Measurements from ENCODE around the gene JADE1. TPM values are rescaled to one million over a fixed set of nuclear protein-coding genes. Genes with fewer than 3 reads are reported as not detected.
A peak's percentile ranks its signal among the peaks of the same experiment; 100 is the strongest.

JADE1 gene
- total RNA-seq (21.1 TPM), polyA plus RNA-seq (ENCODE audit: insufficient read depth in 1 of 8, insufficient read length in 8 of 8, low replicate concordance in 1 of 8) (10 to 100 TPM; 22.6 to 29.7 (median 24.5) TPM)
- long read RNA-seq, donor 1, full-length matches to known transcripts: 1 of 1 reads
- long read RNA-seq, donor 1, partial matches to known transcripts: 0 of 1 reads
- long read RNA-seq, donor 1, other reads (novel, unspliced or antisense): 0 of 1 reads
- long read RNA-seq, donor 2, full-length matches to known transcripts: 1 of 1 reads
- long read RNA-seq, donor 2, partial matches to known transcripts: 0 of 1 reads
- long read RNA-seq, donor 2, other reads (novel, unspliced or antisense): 0 of 1 reads
- long read RNA-seq, donor 3, full-length matches to known transcripts: 5 of 5 reads
- long read RNA-seq, donor 3, partial matches to known transcripts: 0 of 5 reads
- long read RNA-seq, donor 3, other reads (novel, unspliced or antisense): 0 of 5 reads
- long read RNA-seq, donor 4, partial matches to known transcripts: 0 of 1 reads
- long read RNA-seq, donor 4, other reads (novel, unspliced or antisense): 0 of 1 reads
- long read RNA-seq, donor 5, full-length matches to known transcripts: 3 of 3 reads
- long read RNA-seq, donor 5, partial matches to known transcripts: 0 of 3 reads
- long read RNA-seq, donor 5, other reads (novel, unspliced or antisense): 0 of 3 reads
- long read RNA-seq, donor 6, full-length matches to known transcripts: 2 of 2 reads
- long read RNA-seq, donor 6, partial matches to known transcripts: 0 of 2 reads
- long read RNA-seq, donor 6, other reads (novel, unspliced or antisense): 0 of 2 reads
- long read RNA-seq, donor 7, full-length matches to known transcripts: 1 of 1 reads
- long read RNA-seq, donor 7, partial matches to known transcripts: 0 of 1 reads
- long read RNA-seq, donor 7, other reads (novel, unspliced or antisense): 0 of 1 reads
- long read RNA-seq, donor 8, full-length matches to known transcripts: 2 of 2 reads
- long read RNA-seq, donor 8, partial matches to known transcripts: 0 of 2 reads
- long read RNA-seq, donor 8, other reads (novel, unspliced or antisense): 0 of 2 reads
- long read RNA-seq, donor 9, full-length matches to known transcripts: 4 of 4 reads
- long read RNA-seq, donor 9, partial matches to known transcripts: 0 of 4 reads
- long read RNA-seq, donor 9, other reads (novel, unspliced or antisense): 0 of 4 reads
- long read RNA-seq, donor 10, full-length matches to known transcripts: 3 of 11 reads
- long read RNA-seq, donor 10, partial matches to known transcripts: 8 of 11 reads
- long read RNA-seq, donor 10, other reads (novel, unspliced or antisense): 0 of 11 reads
- long read RNA-seq, donor 11, full-length matches to known transcripts: 5 of 16 reads
- long read RNA-seq, donor 11, partial matches to known transcripts: 11 of 16 reads
- long read RNA-seq, donor 11, other reads (novel, unspliced or antisense): 0 of 16 reads

DNA sequence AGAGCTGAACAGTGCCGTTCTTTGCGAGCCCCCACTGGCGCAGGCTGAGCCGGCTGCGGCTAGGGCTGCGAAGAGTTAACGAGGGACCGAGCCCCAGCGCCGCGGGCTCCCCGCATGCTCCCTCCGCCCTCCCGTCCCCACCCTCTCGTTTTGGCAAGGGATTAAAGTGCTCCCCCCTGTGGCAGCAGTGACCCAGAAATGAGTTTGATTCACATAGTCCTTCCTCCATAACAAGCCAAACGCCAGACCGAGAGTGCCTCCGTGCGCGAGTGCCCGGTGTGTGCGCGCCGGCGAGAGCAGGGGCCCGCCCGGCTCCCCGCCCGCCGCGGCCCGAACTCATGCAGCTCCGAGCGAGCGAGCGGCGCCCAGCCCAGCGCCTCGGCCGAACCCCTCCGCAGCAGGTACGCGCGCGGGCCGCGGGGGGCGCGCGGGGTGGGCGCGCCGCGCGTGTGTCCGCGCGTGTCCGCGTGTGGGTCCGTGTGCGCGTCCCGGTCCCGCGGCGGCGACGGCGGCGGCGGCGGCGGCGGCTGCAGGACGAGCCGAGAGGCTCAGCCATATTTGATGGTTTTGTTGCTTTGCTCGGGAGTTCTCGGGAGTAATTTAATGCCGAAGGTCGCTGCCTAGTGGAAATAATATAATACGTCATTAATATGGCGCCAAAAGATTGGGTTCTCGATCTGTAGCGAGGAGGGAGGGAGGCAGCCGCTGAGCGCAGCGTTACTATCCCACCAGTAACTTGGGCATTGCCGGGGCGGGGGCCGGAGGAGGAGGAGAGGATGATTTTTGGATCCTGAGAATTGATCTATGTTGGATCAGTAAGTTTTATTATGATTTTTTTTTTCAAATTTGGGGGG is at the start of gene JADE1:
TSS of gene JADE1 (plus strand) at position 224 of the 854 bp plus-strand sequence. CDS start 22,059 bp downstream, outside the sequence.
- Histone ChIP-seq H3K27ac (ENCODE audit: low read length) (peak within 1 kb of the TSS; percentile 96), H3K27me3 (ENCODE audit: control insufficient read depth, insufficient read depth, low read length) (no peaks in the 10 kb centered on the region), H3K36me3 (ENCODE audit: control insufficient read depth, insufficient read depth, low read length) (no peaks in the 10 kb centered on the region), H3K9me3 (replicated peaks; ENCODE audit: control insufficient read depth, low read depth, low read length) (no peaks in the 10 kb centered on the region), H3K4me3 (ENCODE audit: low read length) (peak within 1 kb of the TSS; percentile 86), H3K4me1 (ENCODE audit: control insufficient read depth, insufficient read depth, low read length) (peaks cover 4% of the 10 kb centered on the region)
- WGBS (ENCODE audit: insufficient coverage): under 1% methylated on average over 87 of the region's 91 CpGs
- peak; percentile 97 for DNase-seq

DNA sequence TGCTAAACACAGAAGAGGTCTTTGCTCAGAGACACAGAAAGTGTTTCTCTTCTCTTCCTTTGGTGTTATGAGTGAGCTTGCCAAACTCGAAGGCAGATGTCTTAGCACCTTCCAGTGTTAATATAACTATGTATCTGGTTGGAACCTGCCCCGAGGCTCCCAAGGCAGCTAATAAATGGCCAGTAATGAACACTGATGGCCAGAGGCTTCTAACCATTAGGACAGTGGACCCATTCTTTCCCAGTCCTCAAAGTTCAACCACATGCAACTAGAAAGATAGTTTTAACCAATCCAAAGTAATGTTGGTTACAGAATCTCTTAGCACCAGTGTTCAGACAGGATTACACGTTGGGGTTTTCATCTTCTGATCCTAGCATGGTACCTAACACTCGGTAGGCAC is 42.7 kb upstream of the JADE1 start:
- Histone ChIP-seq H3K36me3 (ENCODE audit: control insufficient read depth, insufficient read depth, low read length) (no peaks in the 10 kb centered on the region), H3K4me3 (ENCODE audit: low read length) (no peak overlapping the region), H3K27me3 (ENCODE audit: control insufficient read depth, insufficient read depth, low read length) (no peaks in the 10 kb centered on the region), H3K27ac (ENCODE audit: low read length) (no peak overlapping the region), H3K9me3 (replicated peaks; ENCODE audit: control insufficient read depth, low read depth, low read length) (no peaks in the 10 kb centered on the region), H3K4me1 (ENCODE audit: control insufficient read depth, insufficient read depth, low read length) (no peaks in the 10 kb centered on the region)
- WGBS (ENCODE audit: insufficient coverage): no CpG with 5 or more reads among the region's 4 CpGs
- DNase-seq: no peak

DNA sequence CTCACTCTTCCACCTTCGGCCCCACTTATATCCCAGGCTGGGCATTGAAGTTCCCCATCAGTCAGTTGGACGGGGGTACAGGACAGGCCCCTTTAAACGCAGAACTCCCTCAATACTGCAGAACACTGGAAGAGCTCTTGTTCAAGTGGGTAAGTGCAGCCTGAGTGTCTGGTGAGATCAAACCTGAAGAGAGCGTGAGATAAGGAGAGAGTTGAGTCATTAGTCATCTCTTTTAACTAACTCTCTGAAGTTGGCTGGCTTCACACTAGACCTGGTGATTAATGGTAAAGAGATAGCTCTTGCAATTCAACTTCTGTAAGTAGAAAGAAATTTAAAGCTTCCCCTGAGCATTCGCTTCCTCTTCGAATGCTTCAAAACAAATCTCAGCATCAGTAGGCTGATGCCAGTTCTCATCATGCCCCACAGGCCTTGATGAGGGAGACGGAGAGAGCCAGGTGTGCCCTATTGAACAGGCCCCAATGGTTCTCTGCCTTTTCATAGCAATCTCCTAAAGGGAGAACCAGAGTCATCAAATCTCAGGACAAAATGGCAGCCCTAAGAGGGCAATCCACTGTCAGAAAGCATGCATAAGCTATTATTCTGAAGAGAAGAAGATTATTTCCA is 41.0 kb upstream of the JADE1 start:
- H3K27ac ChIP-seq (ENCODE audit: low read length): no peak overlapping the region
- H3K4me3 ChIP-seq (ENCODE audit: low read length): no peak overlapping the region
- DNase-seq: no peak
- no peaks in the 10 kb centered on the region for H3K4me1 ChIP-seq (ENCODE audit: control insufficient read depth, insufficient read depth, low read length)
- 89% methylated on average over 3 of the region's 7 CpGs for WGBS (ENCODE audit: insufficient coverage)
- no peaks in the 10 kb centered on the region for H3K36me3 ChIP-seq (ENCODE audit: control insufficient read depth, insufficient read depth, low read length)
- H3K27me3 ChIP-seq (ENCODE audit: control insufficient read depth, insufficient read depth, low read length): no peaks in the 10 kb centered on the region
- no peaks in the 10 kb centered on the region for H3K9me3 ChIP-seq (replicated peaks; ENCODE audit: control insufficient read depth, low read depth, low read length)

DNA sequence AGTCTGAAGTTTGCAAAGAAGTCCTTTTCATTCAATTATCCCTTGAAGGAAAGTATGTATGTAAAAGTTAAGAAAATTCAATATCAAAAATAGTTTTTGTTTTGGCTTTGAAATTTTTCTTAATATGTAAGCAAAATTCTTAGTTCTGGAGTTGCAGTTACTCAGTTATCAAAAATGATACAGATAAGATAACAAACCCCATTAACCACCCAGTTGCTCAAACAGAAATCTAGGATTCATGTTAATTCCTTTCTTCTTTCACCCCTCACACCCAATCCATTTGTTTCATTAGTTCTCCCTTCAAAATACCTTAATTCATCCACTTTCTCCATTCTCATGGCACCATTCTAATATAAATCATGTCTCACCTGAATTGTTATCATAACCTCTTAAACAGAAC is 40.5 kb upstream of the JADE1 start:
- H3K36me3 ChIP-seq (ENCODE audit: control insufficient read depth, insufficient read depth, low read length): no peaks in the 10 kb centered on the region
- no peaks in the 10 kb centered on the region for H3K9me3 ChIP-seq (replicated peaks; ENCODE audit: control insufficient read depth, low read depth, low read length)
- DNase-seq: no peak
- no peak overlapping the region for H3K27ac ChIP-seq (ENCODE audit: low read length)
- H3K27me3 ChIP-seq (ENCODE audit: control insufficient read depth, insufficient read depth, low read length): no peaks in the 10 kb centered on the region
- H3K4me3 ChIP-seq (ENCODE audit: low read length): no peak overlapping the region
- H3K4me1 ChIP-seq (ENCODE audit: control insufficient read depth, insufficient read depth, low read length): no peaks in the 10 kb centered on the region

DNA sequence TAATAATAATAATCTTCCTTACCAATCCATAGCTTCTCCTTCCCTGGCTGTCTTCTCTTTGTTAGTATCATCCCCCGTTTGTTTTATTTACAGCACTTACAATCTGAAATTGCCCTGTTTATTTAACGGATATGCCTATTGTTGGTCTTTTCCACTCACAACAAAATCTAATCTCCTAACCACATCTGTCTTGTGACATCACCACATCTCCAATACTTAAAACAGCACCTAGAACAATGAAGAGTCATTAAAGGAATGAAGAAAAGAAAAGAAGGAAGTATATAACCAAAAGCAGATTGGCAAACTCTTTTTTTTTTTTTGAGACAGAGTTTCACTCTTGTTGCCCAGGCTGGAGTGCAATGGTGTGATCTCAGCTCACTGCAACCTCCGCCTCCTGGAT is 38.7 kb upstream of the JADE1 start:
- no peak overlapping the region for H3K4me3 ChIP-seq (ENCODE audit: low read length)
- no peak for DNase-seq
- no CpG with 5 or more reads among the region's 3 CpGs for WGBS (ENCODE audit: insufficient coverage)

DNA sequence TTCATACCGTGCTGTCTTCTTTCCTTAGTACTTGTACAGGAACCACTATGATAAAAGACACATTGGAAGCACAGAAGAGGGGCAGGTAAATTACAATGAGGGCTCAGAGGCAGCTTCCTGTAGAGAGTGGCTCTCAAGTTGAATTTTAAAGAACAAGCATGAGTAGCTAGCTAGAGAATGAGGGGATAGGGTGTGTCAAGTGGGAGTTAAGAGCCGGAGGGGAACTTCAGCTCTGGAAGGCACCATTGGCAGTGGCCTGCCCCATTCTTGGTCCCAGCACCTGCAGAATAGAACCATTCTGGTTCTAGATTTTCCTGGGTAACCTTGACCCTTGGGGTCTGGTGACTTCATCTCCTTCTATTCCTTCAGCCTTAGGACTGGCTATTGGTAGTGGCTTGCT is 34.0 kb upstream of the JADE1 start:
- Histone ChIP-seq H3K4me1 (ENCODE audit: control insufficient read depth, insufficient read depth, low read length) (no peaks in the 10 kb centered on the region), H3K27ac (ENCODE audit: low read length) (no peak overlapping the region), H3K4me3 (ENCODE audit: low read length) (no peak overlapping the region), H3K27me3 (ENCODE audit: control insufficient read depth, insufficient read depth, low read length) (no peaks in the 10 kb centered on the region), H3K36me3 (ENCODE audit: control insufficient read depth, insufficient read depth, low read length) (no peaks in the 10 kb centered on the region), H3K9me3 (replicated peaks; ENCODE audit: control insufficient read depth, low read depth, low read length) (no peaks in the 10 kb centered on the region)
- no peak for DNase-seq
- WGBS (ENCODE audit: insufficient coverage): 88% methylated on average over 1 of the region's 2 CpGs

More for the DNA sequence above, 38.7 kb upstream of the JADE1 start:
- no peaks in the 10 kb centered on the region for H3K36me3 ChIP-seq (ENCODE audit: control insufficient read depth, insufficient read depth, low read length)
- no peaks in the 10 kb centered on the region for H3K4me1 ChIP-seq (ENCODE audit: control insufficient read depth, insufficient read depth, low read length)
- H3K9me3 ChIP-seq (replicated peaks; ENCODE audit: control insufficient read depth, low read depth, low read length): no peaks in the 10 kb centered on the region
- H3K27me3 ChIP-seq (ENCODE audit: control insufficient read depth, insufficient read depth, low read length): no peaks in the 10 kb centered on the region
- H3K27ac ChIP-seq (ENCODE audit: low read length): no peak overlapping the region

DNA sequence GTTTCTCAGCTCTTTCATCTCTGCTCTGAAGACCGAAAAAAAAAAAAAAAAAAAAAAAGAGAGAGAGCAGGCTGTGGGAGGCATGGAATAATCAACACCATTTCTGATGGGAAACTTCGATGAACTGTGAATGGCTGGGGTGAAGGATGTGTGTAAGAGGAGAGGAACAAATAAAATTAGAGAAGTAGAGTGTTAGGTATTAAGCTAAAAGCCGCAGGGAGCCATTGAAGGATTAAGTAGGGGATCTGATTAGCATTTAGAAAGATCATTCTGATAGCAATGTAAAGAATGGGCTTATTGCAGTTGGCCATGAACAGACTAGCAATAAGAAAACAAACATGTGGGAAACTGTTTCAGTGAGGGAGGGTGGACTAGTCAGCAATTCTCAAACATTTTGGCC is 33.6 kb upstream of the JADE1 start:
- Histone ChIP-seq H3K4me1 (ENCODE audit: control insufficient read depth, insufficient read depth, low read length) (no peaks in the 10 kb centered on the region), H3K27ac (ENCODE audit: low read length) (no peak overlapping the region), H3K4me3 (ENCODE audit: low read length) (no peak overlapping the region), H3K27me3 (ENCODE audit: control insufficient read depth, insufficient read depth, low read length) (no peaks in the 10 kb centered on the region), H3K36me3 (ENCODE audit: control insufficient read depth, insufficient read depth, low read length) (no peaks in the 10 kb centered on the region), H3K9me3 (replicated peaks; ENCODE audit: control insufficient read depth, low read depth, low read length) (no peaks in the 10 kb centered on the region)
- no peak for DNase-seq
- 74% methylated on average over 2 of the region's 3 CpGs for WGBS (ENCODE audit: insufficient coverage)

DNA sequence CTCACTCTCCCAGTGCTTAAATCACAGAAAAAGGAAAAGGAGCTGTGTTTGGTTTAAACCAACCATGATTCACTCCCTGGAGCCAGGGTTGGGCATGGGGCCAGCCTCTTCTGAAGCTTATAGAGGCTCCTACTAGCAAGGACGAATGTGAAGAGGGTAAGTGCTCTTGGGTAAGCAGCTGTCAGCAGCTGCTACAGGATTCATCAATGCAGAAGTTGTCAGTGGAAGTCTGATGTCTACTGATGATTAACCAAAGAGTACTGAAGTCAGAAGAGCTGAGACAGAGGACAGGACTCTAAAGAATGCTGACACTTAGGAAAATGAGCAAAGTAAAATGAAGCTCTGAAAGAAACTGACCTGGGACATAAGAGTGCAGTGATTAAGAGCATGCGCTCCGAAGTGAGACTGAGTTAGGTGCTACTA is 32.7 kb upstream of the JADE1 start:
- DNase-seq: peak; percentile 26
- Histone ChIP-seq H3K4me1 (ENCODE audit: control insufficient read depth, insufficient read depth, low read length) (no peaks in the 10 kb centered on the region), H3K4me3 (ENCODE audit: low read length) (no peak overlapping the region), H3K27me3 (ENCODE audit: control insufficient read depth, insufficient read depth, low read length) (no peaks in the 10 kb centered on the region), H3K9me3 (replicated peaks; ENCODE audit: control insufficient read depth, low read depth, low read length) (no peaks in the 10 kb centered on the region), H3K36me3 (ENCODE audit: control insufficient read depth, insufficient read depth, low read length) (no peaks in the 10 kb centered on the region), H3K27ac (ENCODE audit: low read length) (no peak overlapping the region)
- 33% methylated on average over 1 of the region's 3 CpGs for WGBS (ENCODE audit: insufficient coverage)

DNA sequence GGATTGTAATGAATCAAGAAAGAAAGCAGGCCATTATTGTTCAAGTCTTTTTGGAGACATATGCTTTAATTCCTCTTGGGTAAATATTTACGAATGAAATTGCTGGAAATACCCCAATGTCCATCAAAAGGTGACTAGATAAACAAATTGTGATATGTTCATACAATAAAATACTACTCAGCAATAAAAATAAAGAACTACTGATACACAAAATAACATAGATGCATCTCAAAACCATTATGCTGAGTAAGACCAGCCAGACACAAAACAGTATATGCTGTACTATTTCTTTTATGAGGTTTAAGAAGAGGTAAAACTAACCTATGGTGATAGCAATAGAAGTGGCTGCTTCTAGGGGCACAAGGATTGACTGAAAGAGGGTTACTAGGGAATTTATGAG is 28.8 kb upstream of the JADE1 start:
- Histone ChIP-seq H3K27me3 (ENCODE audit: control insufficient read depth, insufficient read depth, low read length) (no peaks in the 10 kb centered on the region), H3K27ac (ENCODE audit: low read length) (no peak overlapping the region), H3K9me3 (replicated peaks; ENCODE audit: control insufficient read depth, low read depth, low read length) (no peaks in the 10 kb centered on the region), H3K36me3 (ENCODE audit: control insufficient read depth, insufficient read depth, low read length) (no peaks in the 10 kb centered on the region), H3K4me3 (ENCODE audit: low read length) (no peak overlapping the region), H3K4me1 (ENCODE audit: control insufficient read depth, insufficient read depth, low read length) (no peaks in the 10 kb centered on the region)
- DNase-seq: no peak
- WGBS (ENCODE audit: insufficient coverage): no CpG with 5 or more reads among the region's 1 CpG
